EL (cell line): ENCODE data around the gene RAB31.

ENCODE experiments used
- DNase-seq: peaks from one replicate; pipeline ENCODE4 v3.0.0-alpha.2; 2016

Gene RAB31

DNA sequence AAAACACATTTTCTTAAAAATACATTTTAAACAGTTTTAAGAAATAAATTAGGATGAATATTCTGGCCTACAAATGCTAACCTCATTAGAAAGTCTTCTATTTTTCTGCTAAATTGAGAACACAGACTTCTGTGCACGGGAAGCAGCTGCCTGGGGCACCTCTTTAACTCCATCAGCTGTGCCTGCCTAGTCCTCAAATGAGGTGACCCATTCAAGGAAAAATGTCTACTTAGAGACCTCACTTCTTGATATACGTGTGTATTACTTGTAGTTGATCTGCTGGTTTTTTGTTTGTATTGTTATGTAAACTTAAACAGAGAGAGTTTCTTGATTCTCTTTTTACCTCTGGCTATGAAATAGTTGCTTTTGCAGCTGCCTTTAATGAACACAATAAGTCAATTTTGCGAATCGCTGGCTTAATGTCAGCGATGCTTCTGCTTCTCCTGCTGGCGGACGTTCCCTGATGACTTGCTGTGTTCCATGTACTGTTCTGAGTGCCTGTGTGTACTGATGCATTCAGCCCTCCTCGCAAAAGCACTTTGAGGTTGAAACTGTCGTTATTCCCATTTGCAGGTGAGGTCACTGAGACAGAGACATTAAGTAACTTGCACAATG, 88.9 kb downstream of the RAB31 start:
- DNase-seq = no peak

- no peak for DNase-seq
These were observed 94.3 kb downstream of the RAB31 start for GRCh38 chr18:9802175-9803062.

DNA sequence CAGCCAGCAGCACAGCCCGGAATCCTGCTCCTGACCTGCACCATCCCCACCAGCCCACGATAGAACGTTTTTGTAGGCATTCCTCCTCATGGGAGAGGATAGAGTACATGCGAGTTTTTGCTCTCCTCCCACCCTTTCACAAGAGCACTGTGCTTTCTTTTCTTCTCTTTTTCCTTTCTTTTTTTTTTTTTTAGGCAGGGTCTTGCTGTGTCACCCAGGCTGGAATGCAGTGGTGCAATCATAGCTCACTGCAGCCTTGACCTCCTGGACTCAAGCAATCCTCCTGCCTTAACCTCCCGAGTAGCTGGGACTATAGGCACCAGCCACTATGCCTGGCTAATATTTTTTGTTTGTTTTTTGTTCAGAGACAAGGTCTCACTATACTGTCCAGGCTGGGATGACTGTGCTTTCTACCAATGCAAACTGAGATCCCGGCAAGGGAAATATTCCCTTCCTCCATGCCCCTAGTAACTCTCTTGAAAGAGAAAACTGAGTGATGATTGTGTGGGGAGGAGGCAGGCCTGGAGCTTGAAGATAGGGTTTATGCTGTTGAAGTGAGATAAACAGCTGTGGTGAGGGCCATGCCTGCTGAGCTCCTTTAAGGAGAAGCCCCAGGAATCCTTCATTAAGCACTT, 95.1 kb downstream of the RAB31 start:
- DNase-seq = peak; percentile 39

- DNase-seq = no peak
These were observed 95.8 kb downstream of the RAB31 start for GRCh38 chr18:9803698-9804516.

GRCh38 chr18:9804517-9805104, 96.5 kb downstream of the RAB31 start:
- DNase-seq = no peak

GRCh38 chr18:9806905-9807304, 98.8 kb downstream of the RAB31 start:
- DNase-seq = no peak

DNA sequence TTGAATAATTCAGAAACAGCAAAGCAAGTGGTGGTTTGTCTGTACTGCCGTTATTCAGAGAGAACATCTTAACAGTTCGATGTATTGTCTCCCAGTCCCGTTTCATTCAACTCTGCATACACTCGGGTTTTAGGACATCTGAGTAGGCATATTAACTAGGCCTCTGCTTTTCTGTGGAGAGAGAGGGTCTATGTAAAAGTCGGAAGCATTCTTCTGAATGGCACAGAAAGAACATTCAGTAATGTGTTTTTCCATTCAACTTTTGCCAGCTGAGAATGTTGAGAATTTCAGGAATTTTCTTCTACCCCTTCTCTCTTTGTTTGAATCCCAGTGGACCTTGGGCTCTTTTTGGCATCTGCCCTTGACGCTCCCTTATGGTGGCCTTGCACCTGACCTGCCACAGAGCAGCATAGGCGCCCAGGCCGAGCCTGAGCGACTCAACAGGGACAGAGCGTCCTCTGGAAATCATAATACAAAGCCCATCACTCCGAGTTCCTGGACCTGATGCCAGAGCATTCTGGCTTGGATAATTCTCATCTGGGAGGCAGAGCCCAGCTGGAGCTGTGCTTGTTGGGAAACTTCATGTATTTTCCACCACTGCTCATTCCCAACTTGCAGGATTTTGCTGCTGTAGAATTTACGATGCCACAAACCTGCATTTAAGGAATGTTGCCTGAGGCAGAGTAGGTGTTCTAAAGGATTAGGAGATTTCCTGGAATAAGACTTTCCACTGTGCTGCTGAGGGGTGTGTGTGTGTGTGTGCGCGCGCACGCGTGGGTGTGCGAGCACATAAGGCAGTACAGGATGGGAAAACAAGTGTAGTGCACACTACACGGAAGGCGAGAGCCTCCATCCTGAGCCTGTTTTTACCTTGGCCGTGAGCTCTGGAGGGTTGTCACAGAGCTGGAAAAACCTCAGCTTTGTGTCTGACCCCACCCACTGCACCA, 100.5 kb downstream of the RAB31 start:
- DNase-seq = peak; percentile 54

- DNase-seq = no peak
These were observed 101.6 kb downstream of the RAB31 start for GRCh38 chr18:9809697-9810096.

GRCh38 chr18:9810299-9810698, 102.2 kb downstream of the RAB31 start:
- no peak for DNase-seq

DNA sequence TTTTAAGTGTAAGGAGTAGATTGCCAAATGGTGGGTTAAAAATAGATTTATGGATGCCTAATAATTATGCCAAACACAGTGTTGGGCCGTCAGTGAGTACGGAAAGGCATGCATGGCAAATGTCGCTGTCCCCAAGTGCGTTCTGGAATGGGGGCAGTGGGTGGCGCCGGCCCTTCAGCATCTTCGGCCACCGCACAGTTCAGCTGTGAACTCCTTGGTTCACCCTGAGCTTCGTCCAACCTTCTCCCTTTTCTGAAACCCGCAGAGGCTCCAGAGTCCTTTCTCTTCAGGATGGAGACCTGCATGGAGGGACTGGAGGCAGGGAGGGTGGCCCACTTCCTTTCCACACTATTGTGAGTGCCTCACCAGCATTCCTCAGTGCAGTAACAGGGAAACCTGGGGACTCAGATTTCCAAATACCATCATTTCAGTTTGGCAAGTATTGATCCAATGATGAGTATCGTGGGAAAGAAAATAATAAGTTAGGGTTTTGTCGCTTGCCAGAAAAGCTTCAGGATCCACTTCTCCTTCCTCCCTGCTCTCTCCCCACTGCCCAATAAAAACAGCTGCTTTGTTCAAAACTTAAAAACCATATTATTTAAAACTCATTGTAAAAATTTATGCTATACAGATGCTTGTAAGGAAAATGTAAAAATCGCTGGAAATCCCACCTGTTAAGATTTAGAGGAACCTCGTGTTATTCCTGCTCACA, 103.0 kb downstream of the RAB31 start:
- no peak for DNase-seq

DNA sequence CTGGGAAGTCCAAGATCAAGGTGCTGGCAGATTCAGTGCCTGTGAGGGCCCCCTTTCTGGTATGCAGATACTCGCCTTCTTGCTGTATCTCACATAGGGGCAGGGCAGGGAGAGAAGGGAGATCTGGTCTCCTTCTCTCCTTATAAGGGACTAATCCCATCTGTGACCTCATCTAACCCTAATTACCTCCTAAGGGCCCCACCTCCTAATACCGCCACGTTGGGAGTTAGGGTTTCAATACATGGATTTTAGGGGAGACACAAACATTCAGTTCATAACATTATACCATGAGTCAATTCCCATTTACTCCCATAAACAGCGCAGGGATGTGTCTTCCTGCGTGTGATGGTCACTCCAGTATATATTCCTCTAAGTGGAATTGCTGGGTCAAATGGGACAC, 103.9 kb downstream of the RAB31 start:
- DNase-seq = no peak

DNA sequence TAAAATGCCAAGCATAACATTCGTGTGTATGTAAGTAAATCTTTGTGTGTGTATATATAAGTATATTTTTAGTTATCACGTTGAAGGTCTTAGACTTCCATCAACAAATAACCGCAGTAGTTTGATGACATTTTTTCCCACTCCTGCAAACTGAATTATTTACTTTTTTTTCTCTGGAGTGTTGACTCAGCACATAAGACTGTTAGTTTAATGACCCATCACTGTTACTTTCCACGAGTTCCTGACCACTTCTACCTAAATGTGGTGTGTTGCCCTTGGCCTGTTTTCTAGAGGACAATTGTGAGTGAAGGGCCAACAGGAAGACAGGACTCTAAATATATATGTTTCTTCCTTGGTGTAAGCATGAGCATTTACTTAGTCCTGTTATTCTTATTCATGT, 106.3 kb downstream of the RAB31 start:
- DNase-seq = peak; percentile 87

DNA sequence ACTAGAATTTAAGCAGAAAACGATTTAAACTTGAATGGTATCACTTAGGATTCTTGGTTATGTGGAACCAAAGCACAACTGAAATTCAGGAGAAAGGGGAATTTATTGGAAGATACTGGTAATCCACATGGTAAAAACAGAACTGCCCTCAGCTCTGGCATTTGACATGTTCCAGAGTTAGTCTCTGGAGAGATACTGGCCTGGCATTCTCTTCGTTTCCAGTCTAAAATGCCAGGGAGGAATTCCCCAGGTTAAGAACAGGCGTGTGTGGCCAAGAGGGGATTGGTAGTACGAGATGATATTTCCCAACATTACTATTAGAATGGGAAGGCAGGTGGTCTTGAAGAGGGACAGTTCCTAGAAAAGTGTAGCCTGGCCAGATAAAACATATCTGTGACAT, 109.2 kb downstream of the RAB31 start:
- DNase-seq = no peak

DNA sequence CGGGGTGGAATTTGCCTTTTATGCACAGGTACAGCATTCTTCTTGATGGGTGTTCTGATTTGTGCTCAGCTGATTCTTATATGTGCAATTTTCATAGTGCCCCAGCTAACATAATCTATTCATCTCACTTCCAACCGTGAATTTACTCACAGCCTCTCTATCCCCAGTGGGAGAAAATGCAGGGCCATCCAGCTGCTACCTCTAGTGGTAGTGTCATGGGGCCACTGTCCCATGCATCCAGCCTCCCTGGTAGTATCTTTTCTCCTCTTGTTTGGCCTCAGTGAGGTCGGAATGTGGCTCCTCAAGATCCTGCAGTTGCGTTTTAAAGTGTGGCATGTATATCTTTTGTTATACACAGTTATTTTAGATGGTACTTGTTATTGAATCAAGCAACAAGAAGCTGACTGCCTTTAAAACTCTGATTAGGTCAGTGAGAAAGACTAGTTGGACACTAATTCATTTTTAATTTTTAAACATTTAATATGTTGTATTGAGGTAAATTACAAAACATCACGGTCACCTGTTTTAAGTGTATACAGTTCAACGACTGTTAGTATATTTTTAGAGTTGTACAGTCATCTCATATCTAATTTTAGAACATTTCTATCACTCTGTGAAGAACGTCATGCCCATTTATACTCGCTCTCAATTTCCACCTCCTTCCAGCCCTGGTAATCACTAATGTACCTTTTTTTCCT, 109.8 kb downstream of the RAB31 start:
- DNase-seq = no peak

GRCh38 chr18:9818423-9818734, 110.3 kb downstream of the RAB31 start:
- no peak for DNase-seq

DNA sequence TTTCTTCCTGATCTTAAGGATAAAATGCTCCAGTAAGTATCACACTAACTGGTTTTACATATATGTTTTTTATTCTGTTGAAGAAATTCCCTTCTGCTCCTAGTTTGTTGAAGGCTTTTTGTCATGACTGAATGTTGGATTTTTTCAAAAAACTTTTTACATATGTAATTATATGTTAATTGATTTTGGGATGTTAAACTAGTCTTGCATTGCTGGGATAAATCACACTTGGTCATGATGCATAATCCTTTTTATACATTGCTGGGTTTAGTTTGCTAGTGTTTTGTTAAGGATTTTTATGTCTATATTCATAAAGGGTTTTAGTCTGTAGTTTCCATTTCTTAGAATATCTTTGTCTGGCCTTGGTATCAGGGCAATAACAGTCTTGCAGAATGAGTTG, 112.0 kb downstream of the RAB31 start:
- no peak for DNase-seq

GRCh38 chr18:9820719-9821118, 112.6 kb downstream of the RAB31 start:
- DNase-seq = no peak

DNA sequence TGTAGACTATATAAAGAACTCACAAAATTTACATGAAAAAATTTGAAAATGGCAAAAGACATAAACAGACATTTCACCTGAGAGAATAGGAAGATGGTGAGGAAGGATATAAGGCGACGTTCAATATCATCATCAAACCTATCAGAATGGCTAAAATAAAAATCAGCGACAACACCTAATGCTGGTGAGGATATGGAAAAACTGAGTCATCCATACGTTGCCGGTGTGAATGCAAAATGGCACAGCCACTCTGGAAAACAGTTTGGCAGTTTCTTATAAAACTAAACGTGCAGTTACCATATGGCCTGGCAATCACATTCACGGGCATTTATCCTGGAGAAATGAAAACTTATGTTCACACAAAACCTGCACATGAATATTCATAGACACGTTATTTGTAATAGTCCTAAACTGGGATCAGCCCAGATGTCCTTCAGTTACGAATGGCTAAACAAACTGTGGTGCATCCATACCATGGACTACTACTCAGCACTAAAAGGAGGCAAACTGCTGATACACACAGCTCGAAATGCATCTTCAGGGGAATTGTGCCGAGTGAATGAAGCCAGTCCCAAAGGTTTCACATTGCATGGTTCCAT, 114.6 kb downstream of the RAB31 start:
- no peak for DNase-seq

- DNase-seq = peak; percentile 45
These were observed 115.8 kb downstream of the RAB31 start for GRCh38 chr18:9823805-9824473.
